Colonic mucosa (tissue), 4 donors: Measurements from ENCODE around the gene PLEKHA6. TPM values are rescaled to one million over a fixed set of nuclear protein-coding genes. Genes with fewer than 3 reads are reported as not detected.

ENCODE experiments used
- DNase-seq: peaks from one replicate; pipeline ENCODE4 v3.0.0-alpha.2; 2020
- H3K27ac ChIP-seq: fragments of 200-600 bp; one replicate; pipeline ENCODE4 v1.8.0; 2021
- H3K27me3 ChIP-seq: fragments of 200-600 bp; one replicate; pipeline ENCODE4 v1.8.0; 2021
- H3K36me3 ChIP-seq: fragments of 200-600 bp; one replicate; pipeline ENCODE4 v1.8.0; 2021
- H3K4me1 ChIP-seq: fragments of 200-600 bp; one replicate; pipeline ENCODE4 v1.8.0; 2021; ENCODE audit warnings: mild to moderate bottlenecking
- H3K4me3 ChIP-seq: fragments of 200-600 bp; one replicate; pipeline ENCODE4 v1.8.0; 2021
- H3K9ac ChIP-seq, 2 donors: one replicate each; pipeline ENCODE4 v1.7.0; 2013; ENCODE audit warnings: control low read depth in 2 of 2, low read depth in 2 of 2, low read length in 2 of 2
- H3K9me3 ChIP-seq: fragments of 200-600 bp; one replicate; pipeline ENCODE4 v1.8.0; 2021
- CTCF ChIP-seq: fragments of 200-600 bp; IDR thresholded peaks from one replicate; pipeline ENCODE4 v1.8.0; 2022; ENCODE audit warnings: antibody characterized with exemption, mild to moderate bottlenecking
- intact Hi-C: fragments of 100-400 bp; cut with DNase I; formaldehyde crosslinking; loops from one replicate; pipeline ENCODE4 v1.14.1; 2022
- total RNA-seq, 2 donors: library from RNA; stranded (reverse); fragmentation: NEBNext Ultra II Directional in 1 of 2; extraction: Animal tissue kit (Norgen Biotek cat#: 25700) in 1 of 2; gene quantifications; one replicate each; pipeline ENCODE4 v1.2.1, GENCODE V29; 2021
- donor health status: healthy.
- donor health status: DM: no; HTN: no; CAD: no.
- donor health status: DM: no; HTN: no; CAD: no.

Gene PLEKHA6
- total RNA-seq, 2 donors from 2014 or later: 84.5 to 165 TPM

GRCh38 chr1:204171751-204172178 is 188.0 kb downstream of the PLEKHA6 start:
- no peak for DNase-seq
- Histone ChIP-seq H3K9ac (no peak overlapping the region), H3K27me3 (no peaks in the 10 kb centered on the region), H3K4me1 (no peaks in the 10 kb centered on the region), H3K4me3 (no peak overlapping the region), H3K27ac (no peak overlapping the region), H3K36me3 (no peaks in the 10 kb centered on the region), H3K9me3 (no peaks in the 10 kb centered on the region)
- intact Hi-C loops: no loop called here
- TF ChIP-seq CTCF: no peak

- H3K27me3 ChIP-seq: no peaks in the 10 kb centered on the region
- H3K4me3 ChIP-seq: no peak overlapping the region
- DNase-seq: no peak
- H3K36me3 ChIP-seq: no peaks in the 10 kb centered on the region
- no peak overlapping the region for H3K9ac ChIP-seq
- H3K4me1 ChIP-seq: no peaks in the 10 kb centered on the region
- no peak overlapping the region for H3K27ac ChIP-seq
- TF ChIP-seq CTCF: no peak
- intact Hi-C loops: no loop called here
- H3K9me3 ChIP-seq: no peaks in the 10 kb centered on the region
Observed at GRCh38 chr1:204170494-204171155, 189.1 kb downstream of the PLEKHA6 start.

- H3K9me3 ChIP-seq: no peaks in the 10 kb centered on the region
- no peak for DNase-seq
- H3K27ac ChIP-seq: no peak overlapping the region
- H3K4me1 ChIP-seq: no peaks in the 10 kb centered on the region
- intact Hi-C loops: no loop called here
- H3K36me3 ChIP-seq: no peaks in the 10 kb centered on the region
- no peak overlapping the region for H3K9ac ChIP-seq
- H3K27me3 ChIP-seq: no peaks in the 10 kb centered on the region
- H3K4me3 ChIP-seq: no peak overlapping the region
- no peak for TF ChIP-seq CTCF
Observed at GRCh38 chr1:204169858-204170257, 189.9 kb downstream of the PLEKHA6 start.

Other genes with a start within 250 kb of the PLEKHA6 start
- 1 to 10 TPM in 1 of 2 donors, under 1 TPM in 1; 0.40 to 1.2 TPM for gene ETNK2, start 207.9 kb downstream of the PLEKHA6 start, total RNA-seq
- under 1 TPM in 1 of 2 donors, not detected in 1; 0.82 TPM for gene REN, start 193.6 kb downstream of the PLEKHA6 start, total RNA-seq
- under 1 TPM in 1 of 2 donors, not detected in 1; 0.91 TPM for gene KISS1, start 163.4 kb downstream of the PLEKHA6 start, total RNA-seq
- gene GOLT1A, start 145.9 kb downstream of the PLEKHA6 start, total RNA-seq: 10 to 100 TPM in 1 of 2 donors, 1 to 10 TPM in 1; 6.7 to 13.6 TPM
- 10 to 100 TPM; 50.8 to 79.6 TPM for gene PPP1R15B, start 51.9 kb upstream of the PLEKHA6 start, total RNA-seq
- gene PIK3C2B, start 134.9 kb upstream of the PLEKHA6 start, total RNA-seq: 10 to 100 TPM; 67.6 to 85.5 TPM
- gene MDM4, start 156.5 kb upstream of the PLEKHA6 start, total RNA-seq: 10 to 100 TPM; 43.7 to 49.8 TPM